ENCODE data around the gene DGCR6L. TPM values are rescaled to one million over a fixed set of nuclear protein-coding genes. Genes with fewer than 3 reads are reported as not detected.
"Not testable (repeated sequence)": the region's sequence is repeated elsewhere in the genome, so short reads cannot be mapped to it uniquely, and the experiment has no call there.

Gene DGCR6L
- total RNA-seq (2014; rRNA removed; shearing (Covaris generic)) (73.3 and 84.6 TPM in 2 replicates), polyA plus RNA-seq (2016; fragmentation: Nextera tagmentation; extraction: Ambion mirVana) (111 and 114 TPM in 2 replicates)

- Histone ChIP-seq H4K20me1 (ENCODE audit: insufficient read depth) (no peaks in the 10 kb centered on the region), H3K4me3 (peak within 1 kb of the TSS; percentile 81), H3K27ac (0 out of 2 replicates have a peak within 1 kb of the TSS, but pooled peaks have one; percentile 25), H3K79me2 (ENCODE audit: insufficient read depth) (peaks cover 41% of the 10 kb centered on the region), H3K9me2 (ENCODE audit: insufficient read depth) (no peaks in the 10 kb centered on the region), H3K4me1 (ENCODE audit: insufficient read depth) (peaks cover 36% of the 10 kb centered on the region), H3K36me3 (ENCODE audit: low read depth) (no peaks in the 10 kb centered on the region), H3K27me3 (replicated peaks; ENCODE audit: insufficient read depth) (no peaks in the 10 kb centered on the region), H3K4me2 (ENCODE audit: unreplicated experiment) (peak within 1 kb of the TSS; percentile 90), H3K9me3 (ENCODE audit: low read depth) (no peaks in the 10 kb centered on the region), H2AFZ (peak within 1 kb of the TSS; percentile 88), H3K9ac (peak within 1 kb of the TSS; percentile 93), H3F3A (ENCODE audit: insufficient read depth) (peaks cover 16% of the 10 kb centered on the region)
- in situ Hi-C loops (cut with MboI) = no loop called here
- TF ChIP-seq EZH2 (IDR thresholded peaks at IDR 0.05; ENCODE audit: insufficient read depth, poor library complexity, severe bottlenecking) = no peak
- DNase-seq = peak; percentile 97
- WGBS, 2 experiments (ENCODE audit: low coverage in 1 of 2, low lambda C conversion rate in 2 of 2, missing lambda C conversion rate in 2 of 2) = 1% methylated on average over 80 to 83 of the region's 98 CpGs
Observed at GRCh38 chr22:20319745-20320658, at the start of gene DGCR6L. Gene DGCR6L, minus strand, starts transcription at chr22:20320060. Its CDS starts 72 bp downstream, at chr22:20319988.

- H3K9me3 ChIP-seq (ENCODE audit: low read depth); H4K20me1 ChIP-seq (ENCODE audit: insufficient read depth); H3K79me2 ChIP-seq (ENCODE audit: insufficient read depth); H3K27me3 ChIP-seq (replicated peaks; ENCODE audit: insufficient read depth); H3K9ac ChIP-seq; H3K4me2 ChIP-seq (ENCODE audit: unreplicated experiment); H3K27ac ChIP-seq; H3K36me3 ChIP-seq (ENCODE audit: low read depth); H2AFZ ChIP-seq; DNase-seq; in situ Hi-C loops (cut with MboI); H3K9me2 ChIP-seq (ENCODE audit: insufficient read depth); H3K4me3 ChIP-seq: not testable (repeated sequence)
- WGBS, 2 experiments (ENCODE audit: low coverage in 1 of 2, low lambda C conversion rate in 2 of 2, missing lambda C conversion rate in 2 of 2) = 84 to 88% methylated on average over 8 to 9 of the region's 9 CpGs
- peaks cover 14% of the 10 kb centered on the region for H3F3A ChIP-seq (ENCODE audit: insufficient read depth)
- H3K4me1 ChIP-seq (ENCODE audit: insufficient read depth) = peaks cover 14% of the 10 kb centered on the region
Observed at GRCh38 chr22:20368875-20369274, 49.0 kb upstream of the DGCR6L start.

GRCh38 chr22:20366841-20367240 is 47.0 kb upstream of the DGCR6L start:
- H3K9me2 ChIP-seq (ENCODE audit: insufficient read depth); in situ Hi-C loops (cut with MboI); H3K27ac ChIP-seq; H2AFZ ChIP-seq; H3K4me3 ChIP-seq; H3K9ac ChIP-seq; H3K79me2 ChIP-seq (ENCODE audit: insufficient read depth); H3K9me3 ChIP-seq (ENCODE audit: low read depth); DNase-seq; H3K27me3 ChIP-seq (replicated peaks; ENCODE audit: insufficient read depth); H3K36me3 ChIP-seq (ENCODE audit: low read depth); H4K20me1 ChIP-seq (ENCODE audit: insufficient read depth); H3K4me2 ChIP-seq (ENCODE audit: unreplicated experiment): not testable (repeated sequence)
- 63 to 67% methylated on average over 9 of the region's 9 CpGs for WGBS, 2 experiments (ENCODE audit: low coverage in 1 of 2, low lambda C conversion rate in 2 of 2, missing lambda C conversion rate in 2 of 2)
- Histone ChIP-seq H3F3A (ENCODE audit: insufficient read depth) (peaks cover 18% of the 10 kb centered on the region), H3K4me1 (ENCODE audit: insufficient read depth) (peaks cover 16% of the 10 kb centered on the region)

- Histone ChIP-seq H3K4me1 (ENCODE audit: insufficient read depth) (peaks cover 16% of the 10 kb centered on the region), H3K4me2 (ENCODE audit: unreplicated experiment) (peak overlapping the region; percentile 70), H3K27ac (peak overlapping the region; percentile 79), H2AFZ (peak overlapping the region; percentile 54), H3F3A (ENCODE audit: insufficient read depth) (peaks cover 18% of the 10 kb centered on the region), H3K9ac (peak overlapping the region; percentile 17; the same call in 1 of the 2 replicates), H3K4me3 (peak overlapping the region; percentile 50)
- H3K9me3 ChIP-seq (ENCODE audit: low read depth); H3K79me2 ChIP-seq (ENCODE audit: insufficient read depth); H3K27me3 ChIP-seq (replicated peaks; ENCODE audit: insufficient read depth); H3K9me2 ChIP-seq (ENCODE audit: insufficient read depth); H4K20me1 ChIP-seq (ENCODE audit: insufficient read depth); H3K36me3 ChIP-seq (ENCODE audit: low read depth); in situ Hi-C loops (cut with MboI): not testable (repeated sequence)
- peak; percentile 62 for DNase-seq
- WGBS, 2 experiments (ENCODE audit: low coverage in 1 of 2, low lambda C conversion rate in 2 of 2, missing lambda C conversion rate in 2 of 2) = 37 to 41% methylated on average over 11 of the region's 11 CpGs
Observed at GRCh38 chr22:20364335-20365260, 44.7 kb upstream of the DGCR6L start.

GRCh38 chr22:20362403-20362802 is 42.5 kb upstream of the DGCR6L start:
- WGBS, 2 experiments (ENCODE audit: low coverage in 1 of 2, low lambda C conversion rate in 2 of 2, missing lambda C conversion rate in 2 of 2) = 90 to 98% methylated on average over 9 to 10 of the region's 10 CpGs

GRCh38 chr22:20361752-20362229 is 41.9 kb upstream of the DGCR6L start:
- WGBS, 2 experiments (ENCODE audit: low coverage in 1 of 2, low lambda C conversion rate in 2 of 2, missing lambda C conversion rate in 2 of 2) = 93 to 95% methylated on average over 23 to 54 of the region's 54 CpGs

More at GRCh38 chr22:20362403-20362802, 42.5 kb upstream of the DGCR6L start:
- H3K27ac ChIP-seq; H2AFZ ChIP-seq; H3K9me2 ChIP-seq (ENCODE audit: insufficient read depth); H3K4me2 ChIP-seq (ENCODE audit: unreplicated experiment); H3K79me2 ChIP-seq (ENCODE audit: insufficient read depth); H3K4me3 ChIP-seq; H3K27me3 ChIP-seq (replicated peaks; ENCODE audit: insufficient read depth); H3K9me3 ChIP-seq (ENCODE audit: low read depth); H3K36me3 ChIP-seq (ENCODE audit: low read depth); in situ Hi-C loops (cut with MboI); H3K9ac ChIP-seq; H4K20me1 ChIP-seq (ENCODE audit: insufficient read depth): not testable (repeated sequence)
- H3F3A ChIP-seq (ENCODE audit: insufficient read depth) = peaks cover 18% of the 10 kb centered on the region
- peak; percentile 21 for DNase-seq
- H3K4me1 ChIP-seq (ENCODE audit: insufficient read depth) = peaks cover 16% of the 10 kb centered on the region

More at GRCh38 chr22:20361752-20362229, 41.9 kb upstream of the DGCR6L start:
- H3K27ac ChIP-seq; H3K9me3 ChIP-seq (ENCODE audit: low read depth); H2AFZ ChIP-seq; H4K20me1 ChIP-seq (ENCODE audit: insufficient read depth); DNase-seq; H3K4me3 ChIP-seq; H3K79me2 ChIP-seq (ENCODE audit: insufficient read depth); in situ Hi-C loops (cut with MboI); H3K4me2 ChIP-seq (ENCODE audit: unreplicated experiment); H3K36me3 ChIP-seq (ENCODE audit: low read depth); H3K27me3 ChIP-seq (replicated peaks; ENCODE audit: insufficient read depth); H3K9me2 ChIP-seq (ENCODE audit: insufficient read depth); H3K9ac ChIP-seq: not testable (repeated sequence)
- H3F3A ChIP-seq (ENCODE audit: insufficient read depth) = peaks cover 18% of the 10 kb centered on the region
- peaks cover 16% of the 10 kb centered on the region for H3K4me1 ChIP-seq (ENCODE audit: insufficient read depth)
